Body of pancreas (tissue), 4 donors: ENCODE results near the gene IL1R2.

Experiments
- POLR2A ChIP-seq, 3 donors: fragments of 450-650 bp; IDR thresholded peaks; one replicate each; pipeline ENCODE4 v1.6.1; 2016; ENCODE audit warnings: antibody characterized with exemption in 3 of 3, mild to moderate bottlenecking in 2 of 3
- TF ChIP-seq, protein P1 (sequence below), 7 experiments: fragments of 450-650 bp in 4 of 7; fragments of 200-600 bp in 3 of 7; sonication (generic) in 3 of 7; IDR thresholded peaks; one replicate each; pipeline ENCODE4 v1.5.1; 2016 to 2019; ENCODE audit warnings: antibody characterized with exemption in 7 of 7

DNA sequence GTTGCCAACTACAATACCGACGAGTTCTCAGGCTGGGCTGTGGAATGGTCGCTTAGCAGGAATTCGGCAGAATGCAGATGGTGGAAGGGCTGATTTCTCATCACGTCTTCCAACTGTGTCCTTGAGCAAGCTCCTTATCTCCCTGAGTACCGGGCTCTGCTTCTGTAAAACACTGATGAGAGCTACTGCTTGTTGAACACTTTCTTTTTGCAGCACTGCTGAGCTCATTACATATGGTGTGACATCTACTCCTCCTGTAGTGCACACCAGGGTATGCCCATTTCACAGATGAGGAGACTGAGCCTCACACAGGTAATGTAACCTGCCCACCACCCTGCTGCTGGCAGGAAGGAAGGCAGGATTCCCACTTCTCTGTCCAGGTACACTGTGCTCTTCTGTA, 8.3 kb downstream of the IL1R2 start:
- TF ChIP-seq, protein P1, sequence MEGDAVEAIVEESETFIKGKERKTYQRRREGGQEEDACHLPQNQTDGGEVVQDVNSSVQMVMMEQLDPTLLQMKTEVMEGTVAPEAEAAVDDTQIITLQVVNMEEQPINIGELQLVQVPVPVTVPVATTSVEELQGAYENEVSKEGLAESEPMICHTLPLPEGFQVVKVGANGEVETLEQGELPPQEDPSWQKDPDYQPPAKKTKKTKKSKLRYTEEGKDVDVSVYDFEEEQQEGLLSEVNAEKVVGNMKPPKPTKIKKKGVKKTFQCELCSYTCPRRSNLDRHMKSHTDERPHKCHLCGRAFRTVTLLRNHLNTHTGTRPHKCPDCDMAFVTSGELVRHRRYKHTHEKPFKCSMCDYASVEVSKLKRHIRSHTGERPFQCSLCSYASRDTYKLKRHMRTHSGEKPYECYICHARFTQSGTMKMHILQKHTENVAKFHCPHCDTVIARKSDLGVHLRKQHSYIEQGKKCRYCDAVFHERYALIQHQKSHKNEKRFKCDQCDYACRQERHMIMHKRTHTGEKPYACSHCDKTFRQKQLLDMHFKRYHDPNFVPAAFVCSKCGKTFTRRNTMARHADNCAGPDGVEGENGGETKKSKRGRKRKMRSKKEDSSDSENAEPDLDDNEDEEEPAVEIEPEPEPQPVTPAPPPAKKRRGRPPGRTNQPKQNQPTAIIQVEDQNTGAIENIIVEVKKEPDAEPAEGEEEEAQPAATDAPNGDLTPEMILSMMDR (IDR thresholded peaks at IDR 0.05), result no peak
- no peak for TF ChIP-seq POLR2A (IDR thresholded peaks at IDR 0.05)
